ENCODE results near the gene GPR68.

DNA sequence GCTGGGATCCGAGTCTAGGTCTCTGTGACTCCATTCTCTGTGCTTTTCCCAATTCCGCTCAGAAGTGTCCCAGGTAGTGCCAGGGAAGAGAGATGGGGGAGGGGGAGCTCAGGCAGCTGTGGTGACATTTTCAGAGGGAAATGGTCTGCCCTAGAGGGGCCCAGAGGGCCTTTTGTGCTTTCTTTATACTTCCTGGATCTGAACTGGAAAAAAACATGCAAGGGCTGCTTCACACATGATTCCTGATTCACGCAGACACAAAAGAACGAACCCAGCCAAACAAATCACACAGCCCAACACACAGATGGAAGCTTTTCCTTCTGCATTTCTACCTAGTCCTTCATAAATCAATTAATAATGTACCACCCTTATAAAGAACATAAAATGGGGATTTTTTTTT lies 26.5 kb downstream of the GPR68 start:
- TF ChIP-seq, protein P1, sequence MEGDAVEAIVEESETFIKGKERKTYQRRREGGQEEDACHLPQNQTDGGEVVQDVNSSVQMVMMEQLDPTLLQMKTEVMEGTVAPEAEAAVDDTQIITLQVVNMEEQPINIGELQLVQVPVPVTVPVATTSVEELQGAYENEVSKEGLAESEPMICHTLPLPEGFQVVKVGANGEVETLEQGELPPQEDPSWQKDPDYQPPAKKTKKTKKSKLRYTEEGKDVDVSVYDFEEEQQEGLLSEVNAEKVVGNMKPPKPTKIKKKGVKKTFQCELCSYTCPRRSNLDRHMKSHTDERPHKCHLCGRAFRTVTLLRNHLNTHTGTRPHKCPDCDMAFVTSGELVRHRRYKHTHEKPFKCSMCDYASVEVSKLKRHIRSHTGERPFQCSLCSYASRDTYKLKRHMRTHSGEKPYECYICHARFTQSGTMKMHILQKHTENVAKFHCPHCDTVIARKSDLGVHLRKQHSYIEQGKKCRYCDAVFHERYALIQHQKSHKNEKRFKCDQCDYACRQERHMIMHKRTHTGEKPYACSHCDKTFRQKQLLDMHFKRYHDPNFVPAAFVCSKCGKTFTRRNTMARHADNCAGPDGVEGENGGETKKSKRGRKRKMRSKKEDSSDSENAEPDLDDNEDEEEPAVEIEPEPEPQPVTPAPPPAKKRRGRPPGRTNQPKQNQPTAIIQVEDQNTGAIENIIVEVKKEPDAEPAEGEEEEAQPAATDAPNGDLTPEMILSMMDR (IDR thresholded peaks at IDR 0.05) = no peak
- no peak for TF ChIP-seq POLR2A (IDR thresholded peaks at IDR 0.05)
